Neural cell (in vitro differentiated cells): ENCODE measurements around the gene CDH4. TPM values are rescaled to one million over a fixed set of nuclear protein-coding genes. Genes with fewer than 3 reads are reported as not detected.

Experiments
- H2AFZ ChIP-seq: fragments of 200-600, 300-800 bp; sonication (generic), shearing (Covaris generic); 2 replicates; pipeline ENCODE4 v1.6.0; 2014; ENCODE audit warnings: low read depth, mild to moderate bottlenecking, antibody characterized with exemption, low read length, moderate library complexity
- H3F3A ChIP-seq: fragments of 200-600 bp; shearing (Covaris generic); 2 replicates; pipeline ENCODE4 v1.6.1; 2016; ENCODE audit warnings: mild to moderate bottlenecking, moderate library complexity, mixed read lengths, antibody characterized with exemption, low read length; ENCODE audit not compliant: insufficient read depth, poor library complexity, severe bottlenecking
- H3K27ac ChIP-seq: fragments of 200-600, 300-800 bp; sonication (generic), shearing (Covaris generic); 2 replicates; pipeline ENCODE4 v1.5.1; 2014; ENCODE audit warnings: mild to moderate bottlenecking, low read length, moderate library complexity
- H3K27me3 ChIP-seq: fragments of 300-800, 200-600 bp; sonication (generic), shearing (Covaris generic); 2 replicates; pipeline ENCODE4 v1.6.0; 2014; ENCODE audit warnings: mild to moderate bottlenecking, low read depth, low read length, moderate library complexity; ENCODE audit not compliant: insufficient read depth
- H3K36me3 ChIP-seq: fragments of 300-800, 200-600 bp; sonication (generic), shearing (Covaris generic); 2 replicates; pipeline ENCODE4 v1.5.1; 2014; ENCODE audit warnings: mild to moderate bottlenecking, antibody characterized with exemption, low read length, moderate library complexity; ENCODE audit not compliant: insufficient read depth
- H3K4me2 ChIP-seq: fragments of 300-800, 200-600 bp; sonication (generic), shearing (Covaris generic); 2 replicates; pipeline ENCODE4 v1.6.0; 2014; ENCODE audit warnings: mild to moderate bottlenecking, low read length
- H3K4me3 ChIP-seq: fragments of 300-800, 200-600 bp; sonication (generic), shearing (Covaris generic); 2 replicates; pipeline ENCODE4 v1.5.1; 2014; ENCODE audit warnings: mild to moderate bottlenecking, low read length, moderate library complexity
- H3K79me2 ChIP-seq: fragments of 200-600 bp; shearing (Covaris generic); replicated peaks from 2 replicates; pipeline ENCODE4 v1.6.0; 2014; ENCODE audit warnings: mild to moderate bottlenecking, low read length, moderate library complexity; ENCODE audit not compliant: insufficient read depth
- H3K9ac ChIP-seq: fragments of 300-800, 200-600 bp; sonication (generic), shearing (Covaris generic); 2 replicates; pipeline ENCODE4 v1.6.1; 2016; ENCODE audit warnings: mild to moderate bottlenecking, low read length, mixed read lengths
- H3K9me2 ChIP-seq: fragments of 200-600 bp; shearing (Covaris generic); 2 replicates; pipeline ENCODE4 v1.6.1; 2016; ENCODE audit warnings: mild to moderate bottlenecking, low read length, mixed read lengths; ENCODE audit not compliant: insufficient read depth
- H3K9me3 ChIP-seq: fragments of 200-600, 300-800 bp; sonication (generic), shearing (Covaris generic); 2 replicates; pipeline ENCODE4 v1.6.1; 2016; ENCODE audit warnings: mild to moderate bottlenecking, mixed run types, low read length, moderate library complexity, mixed read lengths
- H4K20me1 ChIP-seq: fragments of 200-600 bp; shearing (Covaris generic); 2 replicates; pipeline ENCODE4 v1.6.1; 2016; ENCODE audit warnings: mild to moderate bottlenecking, mixed run types; ENCODE audit not compliant: insufficient read depth
- EP300 ChIP-seq: fragments of 450-650 bp; conservative IDR thresholded peaks from 2 replicates; pipeline ENCODE4 v1.6.1; 2014; ENCODE audit warnings: antibody characterized with exemption, mild to moderate bottlenecking, moderate library complexity; ENCODE audit not compliant: poor library complexity, severe bottlenecking
- EZH2 ChIP-seq: fragments of 200-600, 300-800 bp; shearing (Covaris generic), sonication (generic); IDR thresholded peaks from 2 replicates; pipeline ENCODE4 v1.6.1; 2014; ENCODE audit warnings: antibody characterized with exemption, low read length, borderline replicate concordance, mild to moderate bottlenecking; ENCODE audit not compliant: insufficient read depth, poor library complexity, severe bottlenecking
- MXI1 ChIP-seq: fragments of 450-650 bp; conservative IDR thresholded peaks from 2 replicates; pipeline ENCODE4 v1.6.1; 2014; ENCODE audit warnings: antibody characterized with exemption, mild to moderate bottlenecking; ENCODE audit not compliant: poor library complexity, severe bottlenecking
- POLR2AphosphoS5 ChIP-seq: IDR thresholded peaks from 2 replicates; pipeline ENCODE4 v1.6.1; 2012
- RAD21 ChIP-seq: fragments of 450-650 bp; conservative IDR thresholded peaks from 2 replicates; pipeline ENCODE4 v1.6.1; 2014; ENCODE audit warnings: antibody characterized with exemption, mild to moderate bottlenecking, moderate library complexity
- SMC3 ChIP-seq: fragments of 450-650 bp; conservative IDR thresholded peaks from 2 replicates; pipeline ENCODE4 v1.6.1; 2014; ENCODE audit warnings: antibody characterized with exemption, mild to moderate bottlenecking, moderate library complexity; ENCODE audit not compliant: poor library complexity
- TAF1 ChIP-seq: IDR thresholded peaks from 2 replicates; pipeline ENCODE4 v1.6.1; 2012; ENCODE audit warnings: low read depth
- polyA plus RNA-seq: library from polyadenylated mRNA; depleted of rRNA; stranded (reverse); fragments of >200 nt; gene quantifications from 2 replicates; pipeline ENCODE4 v1.2.3, GENCODE V29; 2014
- TF ChIP-seq, protein P1 (sequence below): IDR thresholded peaks from 2 replicates; pipeline ENCODE4 v1.6.1; 2012; ENCODE audit warnings: borderline replicate concordance
- TF ChIP-seq, protein P2 (sequence below): fragments of 450-650 bp; IDR thresholded peaks from 2 replicates; pipeline ENCODE4 v1.5.1; 2014; ENCODE audit warnings: antibody characterized with exemption, mild to moderate bottlenecking, moderate library complexity; ENCODE audit not compliant: poor library complexity, severe bottlenecking

The CDH4 gene
- polyA plus RNA-seq, 1 donor from 2014 or later: 24.6 TPM

DNA sequence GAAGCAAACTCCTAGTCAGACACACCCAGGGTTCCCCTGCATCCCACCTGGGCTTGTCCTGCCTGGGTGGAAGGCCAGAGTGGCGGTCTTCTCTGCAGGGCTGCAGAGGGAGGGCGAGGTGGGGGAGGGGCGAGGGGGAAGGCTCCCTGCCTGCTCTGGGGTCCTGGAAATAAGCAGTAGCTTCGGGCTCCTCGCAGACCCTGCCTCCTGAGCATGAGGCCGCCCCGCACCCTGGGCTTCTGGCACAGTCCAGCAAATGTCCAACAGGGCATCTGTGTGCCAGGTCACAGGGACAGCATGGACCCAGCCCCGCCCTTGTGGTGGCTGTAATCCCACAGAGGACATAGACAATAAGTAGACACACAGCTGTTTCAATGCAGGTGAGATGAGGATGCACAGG lies 619.9 kb downstream of the CDH4 start:
- Histone ChIP-seq H3K36me3 (no peaks in the 10 kb centered on the region), H3K4me2 (no peak overlapping the region), H2AFZ (no peak overlapping the region), H3K9me3 (no peaks in the 10 kb centered on the region), H3K27ac (no peak overlapping the region), H3K79me2 (no peaks in the 10 kb centered on the region), H3K4me3 (no peak overlapping the region), H3K9ac (no peak overlapping the region), H3K9me2 (no peaks in the 10 kb centered on the region), H4K20me1 (no peaks in the 10 kb centered on the region), H3K27me3 (no peaks in the 10 kb centered on the region), H3F3A (no peaks in the 10 kb centered on the region)
- TF ChIP-seq, protein P1, sequence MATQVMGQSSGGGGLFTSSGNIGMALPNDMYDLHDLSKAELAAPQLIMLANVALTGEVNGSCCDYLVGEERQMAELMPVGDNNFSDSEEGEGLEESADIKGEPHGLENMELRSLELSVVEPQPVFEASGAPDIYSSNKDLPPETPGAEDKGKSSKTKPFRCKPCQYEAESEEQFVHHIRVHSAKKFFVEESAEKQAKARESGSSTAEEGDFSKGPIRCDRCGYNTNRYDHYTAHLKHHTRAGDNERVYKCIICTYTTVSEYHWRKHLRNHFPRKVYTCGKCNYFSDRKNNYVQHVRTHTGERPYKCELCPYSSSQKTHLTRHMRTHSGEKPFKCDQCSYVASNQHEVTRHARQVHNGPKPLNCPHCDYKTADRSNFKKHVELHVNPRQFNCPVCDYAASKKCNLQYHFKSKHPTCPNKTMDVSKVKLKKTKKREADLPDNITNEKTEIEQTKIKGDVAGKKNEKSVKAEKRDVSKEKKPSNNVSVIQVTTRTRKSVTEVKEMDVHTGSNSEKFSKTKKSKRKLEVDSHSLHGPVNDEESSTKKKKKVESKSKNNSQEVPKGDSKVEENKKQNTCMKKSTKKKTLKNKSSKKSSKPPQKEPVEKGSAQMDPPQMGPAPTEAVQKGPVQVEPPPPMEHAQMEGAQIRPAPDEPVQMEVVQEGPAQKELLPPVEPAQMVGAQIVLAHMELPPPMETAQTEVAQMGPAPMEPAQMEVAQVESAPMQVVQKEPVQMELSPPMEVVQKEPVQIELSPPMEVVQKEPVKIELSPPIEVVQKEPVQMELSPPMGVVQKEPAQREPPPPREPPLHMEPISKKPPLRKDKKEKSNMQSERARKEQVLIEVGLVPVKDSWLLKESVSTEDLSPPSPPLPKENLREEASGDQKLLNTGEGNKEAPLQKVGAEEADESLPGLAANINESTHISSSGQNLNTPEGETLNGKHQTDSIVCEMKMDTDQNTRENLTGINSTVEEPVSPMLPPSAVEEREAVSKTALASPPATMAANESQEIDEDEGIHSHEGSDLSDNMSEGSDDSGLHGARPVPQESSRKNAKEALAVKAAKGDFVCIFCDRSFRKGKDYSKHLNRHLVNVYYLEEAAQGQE: no peak
- no peak for TF ChIP-seq EZH2
- TF ChIP-seq TAF1: no peak
- TF ChIP-seq EP300: no peak
- TF ChIP-seq, protein P2, sequence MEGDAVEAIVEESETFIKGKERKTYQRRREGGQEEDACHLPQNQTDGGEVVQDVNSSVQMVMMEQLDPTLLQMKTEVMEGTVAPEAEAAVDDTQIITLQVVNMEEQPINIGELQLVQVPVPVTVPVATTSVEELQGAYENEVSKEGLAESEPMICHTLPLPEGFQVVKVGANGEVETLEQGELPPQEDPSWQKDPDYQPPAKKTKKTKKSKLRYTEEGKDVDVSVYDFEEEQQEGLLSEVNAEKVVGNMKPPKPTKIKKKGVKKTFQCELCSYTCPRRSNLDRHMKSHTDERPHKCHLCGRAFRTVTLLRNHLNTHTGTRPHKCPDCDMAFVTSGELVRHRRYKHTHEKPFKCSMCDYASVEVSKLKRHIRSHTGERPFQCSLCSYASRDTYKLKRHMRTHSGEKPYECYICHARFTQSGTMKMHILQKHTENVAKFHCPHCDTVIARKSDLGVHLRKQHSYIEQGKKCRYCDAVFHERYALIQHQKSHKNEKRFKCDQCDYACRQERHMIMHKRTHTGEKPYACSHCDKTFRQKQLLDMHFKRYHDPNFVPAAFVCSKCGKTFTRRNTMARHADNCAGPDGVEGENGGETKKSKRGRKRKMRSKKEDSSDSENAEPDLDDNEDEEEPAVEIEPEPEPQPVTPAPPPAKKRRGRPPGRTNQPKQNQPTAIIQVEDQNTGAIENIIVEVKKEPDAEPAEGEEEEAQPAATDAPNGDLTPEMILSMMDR: no peak
- no peak for TF ChIP-seq POLR2AphosphoS5
- no peak for TF ChIP-seq MXI1
- TF ChIP-seq SMC3: no peak
- no peak for TF ChIP-seq RAD21

DNA sequence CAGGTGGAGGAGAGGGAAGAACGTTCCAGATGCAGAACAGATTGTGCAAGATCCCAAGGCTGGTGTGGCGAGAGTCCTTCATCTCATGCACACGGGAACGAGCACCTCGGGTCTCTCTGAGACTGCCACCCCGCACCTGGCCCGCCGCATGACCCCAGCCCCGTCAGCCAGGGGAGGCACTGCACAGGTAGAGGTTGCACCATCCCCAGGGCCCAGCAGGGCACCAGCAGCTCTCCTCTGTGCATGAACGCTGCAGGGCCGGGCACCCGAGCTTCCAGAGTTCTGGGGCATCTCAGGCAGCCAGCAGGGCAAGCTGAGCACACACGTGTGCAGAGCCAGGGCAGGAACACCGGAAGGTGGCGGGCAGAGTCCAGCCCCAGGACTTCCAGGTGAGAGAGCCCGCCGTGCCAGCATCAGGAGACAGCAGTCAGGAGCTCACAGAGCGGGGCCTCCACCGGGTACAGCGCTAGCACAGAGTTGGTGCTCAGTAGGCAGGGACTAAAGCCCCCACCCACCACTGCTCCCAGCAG lies 620.4 kb downstream of the CDH4 start:
- TF ChIP-seq POLR2AphosphoS5 (no peak), TAF1 (no peak)
- H3K79me2 ChIP-seq: no peaks in the 10 kb centered on the region

More for the DNA sequence above, 620.4 kb downstream of the CDH4 start:
- Histone ChIP-seq H2AFZ (no peak overlapping the region), H3F3A (no peaks in the 10 kb centered on the region), H3K4me3 (no peak overlapping the region), H3K27ac (no peak overlapping the region), H3K9me3 (no peaks in the 10 kb centered on the region), H3K36me3 (no peaks in the 10 kb centered on the region), H3K27me3 (no peaks in the 10 kb centered on the region), H3K9ac (no peak overlapping the region), H4K20me1 (no peaks in the 10 kb centered on the region), H3K4me2 (no peak overlapping the region), H3K9me2 (no peaks in the 10 kb centered on the region)
